NCI-H1105 treated with DMSO at 0.1 percent for 48 hours (cell line): ENCODE measurements around the gene ITGA4.
A peak's percentile ranks its signal among the peaks of the same experiment; 100 is the strongest.

Experiments
- DNase-seq: peaks from one replicate; lab custom pipeline; 2025; lab: John Stamatoyannopoulos, UW

The ITGA4 gene

GRCh38 chr2:181458871-181459270 lies 1.7 kb downstream of the ITGA4 start:
- DNase-seq: no peak

GRCh38 chr2:181459621-181460021 lies 2.4 kb downstream of the ITGA4 start:
- no peak for DNase-seq

- DNase-seq: no peak
These were observed 4.1 kb downstream of the ITGA4 start for GRCh38 chr2:181461056-181461997.

GRCh38 chr2:181462033-181462432 lies 4.8 kb downstream of the ITGA4 start:
- no peak for DNase-seq

- no peak for DNase-seq
These were observed 6.4 kb downstream of the ITGA4 start for GRCh38 chr2:181463588-181463987.

- no peak for DNase-seq
These were observed 7.8 kb downstream of the ITGA4 start for GRCh38 chr2:181464966-181465365.

- DNase-seq: no peak
These were observed 8.6 kb downstream of the ITGA4 start for GRCh38 chr2:181465676-181466375.

- peak; percentile 29 for DNase-seq
These were observed 9.7 kb downstream of the ITGA4 start for GRCh38 chr2:181466661-181467576.

GRCh38 chr2:181467966-181468707 lies 11.0 kb downstream of the ITGA4 start:
- no peak for DNase-seq

GRCh38 chr2:181468811-181469210 lies 11.6 kb downstream of the ITGA4 start:
- DNase-seq: no peak

- no peak for DNase-seq
These were observed 14.0 kb downstream of the ITGA4 start for GRCh38 chr2:181471226-181471625.

GRCh38 chr2:181471783-181472182 lies 14.6 kb downstream of the ITGA4 start:
- DNase-seq: no peak

- no peak for DNase-seq
These were observed 15.8 kb downstream of the ITGA4 start for GRCh38 chr2:181472990-181473389.

- DNase-seq: no peak
These were observed 17.2 kb downstream of the ITGA4 start for GRCh38 chr2:181474222-181474881.

- DNase-seq: no peak
These were observed 26.0 kb downstream of the ITGA4 start for GRCh38 chr2:181483211-181483610.

- DNase-seq: no peak
These were observed 26.7 kb downstream of the ITGA4 start for GRCh38 chr2:181483876-181484275.

- no peak for DNase-seq
These were observed 27.9 kb downstream of the ITGA4 start for GRCh38 chr2:181484851-181485637.

GRCh38 chr2:181485638-181485946 lies 28.4 kb downstream of the ITGA4 start:
- DNase-seq: no peak

GRCh38 chr2:181499231-181499630 lies 42.0 kb downstream of the ITGA4 start:
- DNase-seq: no peak

GRCh38 chr2:181500201-181500600 lies 43.0 kb downstream of the ITGA4 start:
- no peak for DNase-seq
